Measurements from ENCODE around the gene NKIRAS1.
A peak's percentile ranks its signal among the peaks of the same experiment; 100 is the strongest.
"Not testable (repeated sequence)": the region's sequence is repeated elsewhere in the genome, so short reads cannot be mapped to it uniquely, and the experiment has no call there.

Gene NKIRAS1

GRCh38 chr3:23869977-23870662, 46.7 kb downstream of the NKIRAS1 start:
- no peak for DNase-seq (ENCODE audit: low read depth)

GRCh38 chr3:23867838-23868237, 49.0 kb downstream of the NKIRAS1 start:
- no peak for DNase-seq (ENCODE audit: low read depth)

GRCh38 chr3:23867400-23867799, 49.4 kb downstream of the NKIRAS1 start:
- no peak for DNase-seq (ENCODE audit: low read depth)

GRCh38 chr3:23865595-23866396, 51.0 kb downstream of the NKIRAS1 start:
- DNase-seq (ENCODE audit: low read depth), result peak; percentile 54

GRCh38 chr3:23864931-23865330, 51.9 kb downstream of the NKIRAS1 start:
- DNase-seq (ENCODE audit: low read depth), result no peak

- peak; percentile 76 for DNase-seq (ENCODE audit: low read depth)
Observed at GRCh38 chr3:23863060-23863459, 53.7 kb downstream of the NKIRAS1 start.

- DNase-seq (ENCODE audit: low read depth), result no peak
Observed at GRCh38 chr3:23861689-23862088, 55.1 kb downstream of the NKIRAS1 start.

- DNase-seq (ENCODE audit: low read depth), result no peak
Observed at GRCh38 chr3:23859839-23860382, 56.9 kb downstream of the NKIRAS1 start.

GRCh38 chr3:23859012-23859743, 57.6 kb downstream of the NKIRAS1 start:
- peak; percentile 52 for DNase-seq (ENCODE audit: low read depth)

- no peak for DNase-seq (ENCODE audit: low read depth)
Observed at GRCh38 chr3:23856286-23856685, 60.5 kb downstream of the NKIRAS1 start.

GRCh38 chr3:23849462-23849861, 67.3 kb downstream of the NKIRAS1 start:
- DNase-seq (ENCODE audit: low read depth), result not testable (repeated sequence)

- no peak for DNase-seq (ENCODE audit: low read depth)
Observed at GRCh38 chr3:23845326-23846216, 71.2 kb downstream of the NKIRAS1 start.

- no peak for DNase-seq (ENCODE audit: low read depth)
Observed at GRCh38 chr3:23843869-23844268, 72.9 kb downstream of the NKIRAS1 start.
